Neuronal stem cell (in vitro differentiated cells): ENCODE data around the gene CD302.
"Not testable (repeated sequence)": the region's sequence is repeated elsewhere in the genome, so short reads cannot be mapped to it uniquely, and the experiment has no call there.

Source experiments
- DNase-seq: peaks from one replicate; pipeline ENCODE4 v3.0.0-alpha.2; 2013; ENCODE audit warnings: low spot score
- H2AFZ ChIP-seq: one replicate; pipeline ENCODE4 v1.6.1; 2013; ENCODE audit warnings: mild to moderate bottlenecking, low read length, inconsistent platforms
- H2AK5ac ChIP-seq: 2 replicates; pipeline ENCODE4 v1.6.1; 2013; ENCODE audit warnings: low read depth, mild to moderate bottlenecking, inconsistent platforms, low read length, moderate library complexity, mixed read lengths
- H2BK120ac ChIP-seq: 2 replicates; pipeline ENCODE4 v1.6.1; 2013; ENCODE audit warnings: low read depth, mild to moderate bottlenecking, inconsistent platforms, low read length, moderate library complexity, mixed read lengths
- H2BK12ac ChIP-seq: one replicate; pipeline ENCODE4 v1.6.1; 2013; ENCODE audit warnings: low read length, inconsistent platforms
- H2BK15ac ChIP-seq: 2 replicates; pipeline ENCODE4 v1.6.1; 2013; ENCODE audit warnings: mild to moderate bottlenecking, low read length, inconsistent platforms, mixed read lengths
- H2BK5ac ChIP-seq: one replicate; pipeline ENCODE4 v1.6.1; 2013; ENCODE audit warnings: inconsistent platforms, mild to moderate bottlenecking, low read length, moderate library complexity
- H3K14ac ChIP-seq: one replicate; pipeline ENCODE4 v1.6.1; 2013; ENCODE audit warnings: low read length, inconsistent platforms
- H3K18ac ChIP-seq: 2 replicates; pipeline ENCODE4 v1.6.1; 2013; ENCODE audit warnings: low read length, inconsistent platforms
- H3K23ac ChIP-seq: 2 replicates; pipeline ENCODE4 v1.6.1; 2013; ENCODE audit warnings: low read depth, mild to moderate bottlenecking, mixed read lengths, low read length, inconsistent platforms; ENCODE audit not compliant: poor library complexity
- H3K27ac ChIP-seq: replicated peaks from 3 replicates; pipeline ENCODE4 v1.5.1; 2013; ENCODE audit warnings: low read length, inconsistent platforms
- H3K27me3 ChIP-seq, 3 experiments: 2 replicates each; pipeline ENCODE4 v1.6.1; 2013; ENCODE audit warnings: low read length in 3 of 3, mild to moderate bottlenecking in 2 of 3, inconsistent platforms in 1 of 3, low read depth in 1 of 3, mixed read lengths in 1 of 3, moderate library complexity in 1 of 3; ENCODE audit not compliant: control insufficient read depth in 3 of 3, insufficient read depth in 3 of 3
- H3K36me3 ChIP-seq, 2 donors: replicated peaks in 1 of 2; 2 replicates each; pipeline ENCODE4 v1.6.1; 2013; ENCODE audit warnings: low read length in 2 of 2; ENCODE audit not compliant: control insufficient read depth in 2 of 2, insufficient read depth in 2 of 2
- H3K4ac ChIP-seq: 2 replicates; pipeline ENCODE4 v1.6.1; 2013; ENCODE audit warnings: inconsistent platforms, mild to moderate bottlenecking, low read length, moderate library complexity
- H3K4me1 ChIP-seq, 2 donors: 1 replicate in 1 of 2; 2 replicates in 1 of 2; pipeline ENCODE4 v1.6.1; 2013; ENCODE audit warnings: low read length in 2 of 2, low read depth in 1 of 2; ENCODE audit not compliant: control insufficient read depth in 2 of 2, insufficient read depth in 1 of 2
- H3K4me2 ChIP-seq: one replicate; pipeline ENCODE4 v1.6.1; 2013; ENCODE audit warnings: mild to moderate bottlenecking, low read length, inconsistent platforms; ENCODE audit not compliant: insufficient read depth, poor library complexity, severe bottlenecking
- H3K4me3 ChIP-seq, 2 donors: 2 replicates each; pipeline ENCODE4 v1.5.1; 2013; ENCODE audit warnings: low read length in 2 of 2, mild to moderate bottlenecking in 2 of 2, inconsistent platforms in 1 of 2, moderate library complexity in 1 of 2
- H3K79me1 ChIP-seq: one replicate; pipeline ENCODE4 v1.6.1; 2013; ENCODE audit warnings: low read depth, mild to moderate bottlenecking, inconsistent platforms, low read length, moderate library complexity
- H3K9ac ChIP-seq: one replicate; pipeline ENCODE4 v1.6.1; 2013; ENCODE audit warnings: mild to moderate bottlenecking, low read depth, low read length, inconsistent platforms; ENCODE audit not compliant: poor library complexity
- H3K9me3 ChIP-seq, 2 donors: replicated peaks in 1 of 2; 2 replicates each; pipeline versions ENCODE3 to v1.6.1; 2013; ENCODE audit warnings: low read length in 2 of 2, mild to moderate bottlenecking in 2 of 2, inconsistent platforms in 1 of 2, low read depth in 1 of 2, mixed read lengths in 1 of 2, moderate library complexity in 1 of 2; ENCODE audit not compliant: control insufficient read depth in 2 of 2, insufficient read depth in 1 of 2
- H4K8ac ChIP-seq: one replicate; pipeline ENCODE4 v1.6.1; 2013; ENCODE audit warnings: low read depth, mild to moderate bottlenecking, inconsistent platforms, low read length, moderate library complexity
- H4K91ac ChIP-seq: one replicate; pipeline ENCODE4 v1.6.1; 2013; ENCODE audit warnings: low read length, low read depth, mild to moderate bottlenecking, inconsistent platforms; ENCODE audit not compliant: poor library complexity
- WGBS, 2 donors: extraction: QIAGEN DNeasy Blood & Tissue Kit; methylation state at CpG; one replicate each; pipeline ENCODE4 v1.1.7; 2013; ENCODE audit warnings: missing lambda C conversion rate in 2 of 2, mixed read lengths in 1 of 2; ENCODE audit not compliant: insufficient read length in 2 of 2, insufficient replicate concordance in 1 of 2; ENCODE audit errors: extremely low coverage in 2 of 2; 5-methylcytosine and 5-hydroxymethylcytosine counted together

The CD302 gene

GRCh38 chr2:159753797-159754196 is 44.2 kb downstream of the CD302 start:
- Histone ChIP-seq H3K4me2 (no peak overlapping the region), H3K23ac (no peak overlapping the region), H2BK120ac (no peak overlapping the region), H3K36me3 (peaks cover 13 to 96% of the 10 kb centered on the region in 2 donors), H4K91ac (no peak overlapping the region), H3K27me3 (no peaks in the 10 kb centered on the region), H3K14ac (no peak overlapping the region), H3K9me3 (peaks cover 0 to 2% of the 10 kb centered on the region in 2 donors), H3K4ac (no peak overlapping the region), H3K79me1 (no peaks in the 10 kb centered on the region), H2AFZ (no peak overlapping the region), H4K8ac (no peak overlapping the region), H3K18ac (no peak overlapping the region), H2BK12ac (no peak overlapping the region), H2AK5ac (no peak overlapping the region), H3K9ac (no peak overlapping the region), H3K27ac (no peak overlapping the region), H3K4me3 (no peak overlapping the region), H3K4me1 (no peaks in the 10 kb centered on the region), H2BK5ac (no peak overlapping the region), H2BK15ac (no peak overlapping the region)
- no peak for DNase-seq
- no CpG with 5 or more reads among the region's 4 CpGs for WGBS, 2 donors

- Histone ChIP-seq H3K18ac (no peak overlapping the region), H4K91ac (no peak overlapping the region), H3K9ac (no peak overlapping the region), H3K4me1 (no peaks in the 10 kb centered on the region), H3K79me1 (no peaks in the 10 kb centered on the region), H2BK5ac (no peak overlapping the region), H3K27ac (no peak overlapping the region), H3K4ac (no peak overlapping the region), H3K27me3 (no peaks in the 10 kb centered on the region), H3K23ac (no peak overlapping the region), H3K9me3 (peaks cover 0 to 20% of the 10 kb centered on the region in 2 donors), H2BK120ac (no peak overlapping the region), H3K36me3 (peaks cover 21 to 97% of the 10 kb centered on the region in 2 donors), H3K4me3 (no peak overlapping the region), H2BK15ac (no peak overlapping the region), H3K4me2 (no peak overlapping the region), H2AFZ (no peak overlapping the region), H4K8ac (no peak overlapping the region), H2BK12ac (no peak overlapping the region), H3K14ac (no peak overlapping the region), H2AK5ac (no peak overlapping the region)
- DNase-seq = no peak
- no CpG with 5 or more reads among the region's 1 CpG for WGBS, 2 donors
Observed at GRCh38 chr2:159750873-159751272, 47.1 kb downstream of the CD302 start.

- no peak overlapping the region for H3K9ac ChIP-seq
- peaks cover 24 to 96% of the 10 kb centered on the region in 2 donors for H3K36me3 ChIP-seq
- no peak overlapping the region for H3K4me3 ChIP-seq
- H2AFZ ChIP-seq = no peak overlapping the region
- no peak overlapping the region for H3K18ac ChIP-seq
- H2BK12ac ChIP-seq = no peak overlapping the region
- no peak overlapping the region for H3K4me2 ChIP-seq
- no peak overlapping the region for H2BK15ac ChIP-seq
- no peak overlapping the region for H2AK5ac ChIP-seq
- no peak overlapping the region for H4K91ac ChIP-seq
- H3K27ac ChIP-seq = no peak overlapping the region
- DNase-seq = no peak
- H2BK5ac ChIP-seq = no peak overlapping the region
- no CpG with 5 or more reads among the region's 9 CpGs for WGBS, 2 donors
- no peak overlapping the region for H2BK120ac ChIP-seq
- peaks cover 0 to 23% of the 10 kb centered on the region in 2 donors for H3K9me3 ChIP-seq
- no peaks in the 10 kb centered on the region for H3K27me3 ChIP-seq
- no peaks in the 10 kb centered on the region for H3K79me1 ChIP-seq
- no peak overlapping the region for H3K23ac ChIP-seq
- H3K4me1 ChIP-seq = no peaks in the 10 kb centered on the region
- H3K14ac ChIP-seq = no peak overlapping the region
- H4K8ac ChIP-seq = no peak overlapping the region
- no peak overlapping the region for H3K4ac ChIP-seq
Observed at GRCh38 chr2:159748089-159748488, 49.9 kb downstream of the CD302 start.

GRCh38 chr2:159745237-159745636 is 52.8 kb downstream of the CD302 start:
- H2BK5ac ChIP-seq, H3K4me2 ChIP-seq, H3K27me3 ChIP-seq, H3K27ac ChIP-seq, H3K4me3 ChIP-seq, H2BK12ac ChIP-seq, H3K18ac ChIP-seq, H2AFZ ChIP-seq, H3K9ac ChIP-seq, H4K8ac ChIP-seq, H3K23ac ChIP-seq, H2AK5ac ChIP-seq, H3K14ac ChIP-seq, H3K79me1 ChIP-seq, H3K4me1 ChIP-seq, H3K4ac ChIP-seq, H4K91ac ChIP-seq, H2BK15ac ChIP-seq, DNase-seq, H2BK120ac ChIP-seq: not testable (repeated sequence)
- WGBS, 2 donors = no CpG with 5 or more reads among the region's 11 CpGs
- Histone ChIP-seq H3K9me3 (peaks cover 0 to 23% of the 10 kb centered on the region in 2 donors), H3K36me3 (peaks cover 23 to 96% of the 10 kb centered on the region in 2 donors)
